WTC11 (cell line): ENCODE results near the gene AKAP6.

Source experiments
- AFF4 ChIP-seq: sonication (generic); formaldehyde crosslinking; IDR thresholded peaks from 2 replicates; pipeline ENCODE4 v1.8.1; 2023; ENCODE audit warnings: mild to moderate bottlenecking, missing genetic modification reagents, borderline replicate concordance
- ATF2 ChIP-seq: sonication (generic); formaldehyde crosslinking; IDR thresholded peaks from 2 replicates; pipeline ENCODE4 v1.8.1; 2022; ENCODE audit warnings: low read depth, missing genetic modification reagents, borderline replicate concordance
- E2F1 ChIP-seq: sonication (generic); formaldehyde crosslinking; IDR thresholded peaks from 2 replicates; pipeline ENCODE4 v1.8.0; 2022; ENCODE audit warnings: mild to moderate bottlenecking, missing genetic modification reagents
- ELF4 ChIP-seq: sonication (generic); formaldehyde crosslinking; IDR thresholded peaks from 2 replicates; pipeline ENCODE4 v1.8.1; 2022; ENCODE audit warnings: low read depth, mild to moderate bottlenecking, moderate library complexity, missing genetic modification reagents
- ETV6 ChIP-seq: sonication (generic); formaldehyde crosslinking; IDR thresholded peaks from 2 replicates; pipeline ENCODE4 v1.8.1; 2022; ENCODE audit warnings: mild to moderate bottlenecking, missing genetic modification reagents
- FOXJ3 ChIP-seq: sonication (generic); formaldehyde crosslinking; IDR thresholded peaks from 2 replicates; pipeline ENCODE4 v1.9.0; 2021; ENCODE audit warnings: missing genetic modification reagents, mild to moderate bottlenecking, borderline replicate concordance
- MYBL2 ChIP-seq: sonication (generic); formaldehyde crosslinking; IDR thresholded peaks from 2 replicates; pipeline ENCODE4 v1.8.1; 2023; ENCODE audit warnings: mild to moderate bottlenecking, moderate library complexity, missing genetic modification reagents
- NFATC4 ChIP-seq: fragments of 250-450 bp; sonication (Bioruptor Pico); IDR thresholded peaks from 2 replicates; pipeline ENCODE4 v1.9.0; 2021; ENCODE audit warnings: mild to moderate bottlenecking
- NFE2L1 ChIP-seq: sonication (generic); formaldehyde crosslinking; IDR thresholded peaks from 2 replicates; pipeline ENCODE4 v1.8.1; 2023; ENCODE audit warnings: missing genetic modification reagents
- ZNF138 ChIP-seq: sonication (generic); formaldehyde crosslinking; conservative IDR thresholded peaks from 2 replicates; pipeline ENCODE4 v1.8.1; 2022; ENCODE audit warnings: mild to moderate bottlenecking, moderate library complexity, missing genetic modification reagents
- ZNF232 ChIP-seq: sonication (generic); formaldehyde crosslinking; IDR thresholded peaks from 2 replicates; pipeline ENCODE4 v1.8.0; 2022; ENCODE audit warnings: mild to moderate bottlenecking, missing genetic modification reagents
- TF ChIP-seq, protein P1 (sequence below): fragments of 200-600 bp; IDR thresholded peaks from 2 replicates; pipeline ENCODE4 v1.8.0; 2022; ENCODE audit warnings: antibody characterized with exemption
- TF ChIP-seq, protein P2 (sequence below): sonication (generic); formaldehyde crosslinking; IDR thresholded peaks from 2 replicates; pipeline ENCODE4 v1.8.0; 2022; ENCODE audit warnings: mild to moderate bottlenecking, missing genetic modification reagents

- TF ChIP-seq, protein P1, sequence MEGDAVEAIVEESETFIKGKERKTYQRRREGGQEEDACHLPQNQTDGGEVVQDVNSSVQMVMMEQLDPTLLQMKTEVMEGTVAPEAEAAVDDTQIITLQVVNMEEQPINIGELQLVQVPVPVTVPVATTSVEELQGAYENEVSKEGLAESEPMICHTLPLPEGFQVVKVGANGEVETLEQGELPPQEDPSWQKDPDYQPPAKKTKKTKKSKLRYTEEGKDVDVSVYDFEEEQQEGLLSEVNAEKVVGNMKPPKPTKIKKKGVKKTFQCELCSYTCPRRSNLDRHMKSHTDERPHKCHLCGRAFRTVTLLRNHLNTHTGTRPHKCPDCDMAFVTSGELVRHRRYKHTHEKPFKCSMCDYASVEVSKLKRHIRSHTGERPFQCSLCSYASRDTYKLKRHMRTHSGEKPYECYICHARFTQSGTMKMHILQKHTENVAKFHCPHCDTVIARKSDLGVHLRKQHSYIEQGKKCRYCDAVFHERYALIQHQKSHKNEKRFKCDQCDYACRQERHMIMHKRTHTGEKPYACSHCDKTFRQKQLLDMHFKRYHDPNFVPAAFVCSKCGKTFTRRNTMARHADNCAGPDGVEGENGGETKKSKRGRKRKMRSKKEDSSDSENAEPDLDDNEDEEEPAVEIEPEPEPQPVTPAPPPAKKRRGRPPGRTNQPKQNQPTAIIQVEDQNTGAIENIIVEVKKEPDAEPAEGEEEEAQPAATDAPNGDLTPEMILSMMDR: no peak
- TF ChIP-seq, protein P2, sequence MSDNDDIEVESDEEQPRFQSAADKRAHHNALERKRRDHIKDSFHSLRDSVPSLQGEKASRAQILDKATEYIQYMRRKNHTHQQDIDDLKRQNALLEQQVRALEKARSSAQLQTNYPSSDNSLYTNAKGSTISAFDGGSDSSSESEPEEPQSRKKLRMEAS (CRISPR knock-in tag): no peak
- TF ChIP-seq NFATC4 (CRISPR knock-in tag) (no peak), ELF4 (CRISPR knock-in tag) (no peak), MYBL2 (CRISPR knock-in tag) (no peak), NFE2L1 (no peak), ZNF232 (CRISPR knock-in tag) (no peak), FOXJ3 (no peak), ATF2 (CRISPR knock-in tag) (no peak), ZNF138 (CRISPR knock-in tag) (no peak), AFF4 (CRISPR knock-in tag) (no peak), E2F1 (CRISPR knock-in tag) (no peak), ETV6 (CRISPR knock-in tag) (no peak)
These were observed 216.6 kb downstream of the AKAP6 start for GRCh38 chr14:32545506-32546210.
